Mucosa of descending colon (tissue), 3 donors: ENCODE data around the gene SYNGR3. TPM values are rescaled to one million over a fixed set of nuclear protein-coding genes. Genes with fewer than 3 reads are reported as not detected.

Source experiments
- ATAC-seq: fragments of 200-7000 bp; cut with Tn5 transposase; one replicate; pipeline ENCODE4 v1.9.1; 2020; ENCODE audit warnings: mild to moderate bottlenecking, moderate library complexity
- DNase-seq, 3 donors: peaks; one replicate each; pipeline ENCODE4 v3.0.0-alpha.2; 2020
- H3K36me3 ChIP-seq: fragments of 200-600 bp; one replicate; pipeline ENCODE4 v1.8.0; 2021; ENCODE audit warnings: low read depth, mild to moderate bottlenecking
- H3K4me1 ChIP-seq: fragments of 200-600 bp; one replicate; pipeline ENCODE4 v1.8.0; 2021; ENCODE audit warnings: low read depth, mild to moderate bottlenecking
- H3K4me3 ChIP-seq: fragments of 200-600 bp; one replicate; pipeline ENCODE4 v1.8.0; 2021; ENCODE audit warnings: mild to moderate bottlenecking
- H3K9me3 ChIP-seq: fragments of 200-600 bp; one replicate; pipeline ENCODE4 v1.8.0; 2021; ENCODE audit warnings: mild to moderate bottlenecking
- intact Hi-C, 2 donors: fragments of 100-400 bp; cut with DNase I in 1 of 2; cut with micrococcal nuclease in 1 of 2; formaldehyde crosslinking; loops; one replicate each; pipeline versions ENCODE4 v1.11.0 to v1.11.1; 2022; cut with DNase I, micrococcal nuclease
- total RNA-seq, 3 donors: library from RNA; stranded (reverse); fragmentation: NEBNext Ultra II Directional in 2 of 3; extraction: Animal tissue kit (Norgen Biotek cat#: 25700) in 2 of 3; gene quantifications; one replicate each; pipeline versions ENCODE4 v1.2.1 to v1.2.4, GENCODE V29; 2021 to 2023
- TF ChIP-seq, protein P1 (sequence below): fragments of 200-600 bp; IDR thresholded peaks from one replicate; pipeline ENCODE4 v1.8.0; 2022; ENCODE audit warnings: antibody characterized with exemption, mild to moderate bottlenecking
- donor health status: DM: no; HTN: no; CAD: no; lungs with moderate emphysema.
- donor health status: DM: no; HTN: no; CAD: no.
- donor health status: DM: no; HTN: yes; CAD: no.

The SYNGR3 gene
- total RNA-seq, 3 donors from 2014 or later: 1.3 to 7.9 (median 1.5) TPM

- TF ChIP-seq, protein P1, sequence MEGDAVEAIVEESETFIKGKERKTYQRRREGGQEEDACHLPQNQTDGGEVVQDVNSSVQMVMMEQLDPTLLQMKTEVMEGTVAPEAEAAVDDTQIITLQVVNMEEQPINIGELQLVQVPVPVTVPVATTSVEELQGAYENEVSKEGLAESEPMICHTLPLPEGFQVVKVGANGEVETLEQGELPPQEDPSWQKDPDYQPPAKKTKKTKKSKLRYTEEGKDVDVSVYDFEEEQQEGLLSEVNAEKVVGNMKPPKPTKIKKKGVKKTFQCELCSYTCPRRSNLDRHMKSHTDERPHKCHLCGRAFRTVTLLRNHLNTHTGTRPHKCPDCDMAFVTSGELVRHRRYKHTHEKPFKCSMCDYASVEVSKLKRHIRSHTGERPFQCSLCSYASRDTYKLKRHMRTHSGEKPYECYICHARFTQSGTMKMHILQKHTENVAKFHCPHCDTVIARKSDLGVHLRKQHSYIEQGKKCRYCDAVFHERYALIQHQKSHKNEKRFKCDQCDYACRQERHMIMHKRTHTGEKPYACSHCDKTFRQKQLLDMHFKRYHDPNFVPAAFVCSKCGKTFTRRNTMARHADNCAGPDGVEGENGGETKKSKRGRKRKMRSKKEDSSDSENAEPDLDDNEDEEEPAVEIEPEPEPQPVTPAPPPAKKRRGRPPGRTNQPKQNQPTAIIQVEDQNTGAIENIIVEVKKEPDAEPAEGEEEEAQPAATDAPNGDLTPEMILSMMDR: no peak
- Histone ChIP-seq H3K4me1 (peaks cover 45% of the 10 kb centered on the region), H3K4me3 (no peak overlapping the region), H3K36me3 (no peaks in the 10 kb centered on the region), H3K9me3 (no peaks in the 10 kb centered on the region)
- DNase-seq: peak in 2 of 3 donors; percentile 55 to 74
- peak; percentile 0 for ATAC-seq
- intact Hi-C loops: no loop called here
These were observed 9.6 kb upstream of the SYNGR3 start for GRCh38 chr16:1980030-1980769.

- Histone ChIP-seq H3K9me3 (no peaks in the 10 kb centered on the region), H3K36me3 (no peaks in the 10 kb centered on the region), H3K4me1 (peaks cover 50% of the 10 kb centered on the region), H3K4me3 (no peak overlapping the region)
- ATAC-seq: no peak
- TF ChIP-seq, protein P1: no peak
- no peak for DNase-seq
- intact Hi-C loops: no loop called here
These were observed 9.0 kb upstream of the SYNGR3 start for GRCh38 chr16:1980770-1981087.

- H3K36me3 ChIP-seq: no peaks in the 10 kb centered on the region
- H3K4me1 ChIP-seq: peaks cover 56% of the 10 kb centered on the region
- TF ChIP-seq, protein P1: no peak
- H3K9me3 ChIP-seq: no peaks in the 10 kb centered on the region
- peak; percentile 79 to 84 (median 81) for DNase-seq
- intact Hi-C loops: no loop called here
- ATAC-seq: peak; percentile 41
- no peak within 1 kb of the TSS for H3K4me3 ChIP-seq
These were observed 8.4 kb upstream of the SYNGR3 start, which contains the start of gene NOXO1 for GRCh38 chr16:1981398-1981836. Gene NOXO1 (minus strand): TSS chr16:1981469. CDS start chr16:1981179, 290 bp downstream.

DNA sequence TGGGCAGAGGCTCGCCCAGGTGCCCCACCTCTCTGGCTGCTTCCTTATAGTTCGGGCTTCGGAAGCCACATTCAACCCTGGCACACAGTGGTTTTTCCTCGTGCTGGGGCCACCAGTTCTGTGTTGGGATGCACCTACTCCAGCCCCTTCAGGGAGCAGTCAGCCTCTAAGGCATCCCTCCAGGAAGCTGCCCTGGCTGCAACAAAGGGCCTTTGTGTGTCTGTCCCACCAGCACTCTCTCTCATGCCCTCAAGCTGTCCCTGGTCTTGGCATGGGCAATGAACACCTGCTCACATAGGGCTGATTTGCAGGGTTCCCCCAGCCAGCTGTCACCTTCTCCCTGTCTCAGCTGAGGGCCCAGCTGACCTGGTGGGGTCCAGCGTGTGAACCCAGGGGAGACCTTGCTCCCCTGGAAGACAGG, 7.7 kb upstream of the SYNGR3 start:
- peak; percentile 82 to 83 (median 82) for DNase-seq
- H3K9me3 ChIP-seq: no peaks in the 10 kb centered on the region
- no peak overlapping the region for H3K4me3 ChIP-seq
- H3K4me1 ChIP-seq: peaks cover 56% of the 10 kb centered on the region
- ATAC-seq: peak; percentile 38
- TF ChIP-seq, protein P1: no peak
- H3K36me3 ChIP-seq: no peaks in the 10 kb centered on the region
- intact Hi-C loops: no loop called here

DNA sequence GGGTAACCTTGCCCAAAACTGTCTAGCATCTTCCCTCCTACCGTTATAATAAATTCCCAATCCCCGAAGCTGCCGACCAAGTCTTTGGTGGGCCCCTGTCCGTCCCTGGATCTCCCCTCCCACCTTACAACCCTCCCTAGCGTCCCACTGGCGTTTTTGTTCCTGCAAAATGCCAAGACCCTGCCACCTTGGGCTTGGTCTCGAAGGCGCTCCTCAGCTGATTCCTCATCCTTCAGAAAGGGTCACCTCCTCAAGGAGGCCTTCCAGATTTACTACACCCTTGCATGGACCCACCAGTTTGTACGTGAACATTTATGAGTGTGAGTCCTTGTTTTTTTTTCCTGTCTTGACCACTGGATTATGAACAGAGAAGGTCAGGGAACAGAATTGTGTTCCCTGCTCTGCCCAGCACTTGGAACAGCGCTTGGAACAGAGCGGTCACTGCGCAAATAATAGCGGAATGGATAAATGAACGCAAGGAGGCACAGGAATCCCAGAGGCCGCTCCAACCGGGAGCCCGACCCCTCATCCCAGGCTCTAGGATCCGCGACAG, 6.7 kb upstream of the SYNGR3 start:
- Histone ChIP-seq H3K4me1 (peaks cover 56% of the 10 kb centered on the region), H3K9me3 (no peaks in the 10 kb centered on the region), H3K36me3 (no peaks in the 10 kb centered on the region), H3K4me3 (no peak overlapping the region)
- TF ChIP-seq, protein P1: no peak
- ATAC-seq: no peak
- DNase-seq: no peak
- intact Hi-C loops: no loop called here
